ENCODE data around the gene B4GALT7.

B4GALT7 gene

DNA sequence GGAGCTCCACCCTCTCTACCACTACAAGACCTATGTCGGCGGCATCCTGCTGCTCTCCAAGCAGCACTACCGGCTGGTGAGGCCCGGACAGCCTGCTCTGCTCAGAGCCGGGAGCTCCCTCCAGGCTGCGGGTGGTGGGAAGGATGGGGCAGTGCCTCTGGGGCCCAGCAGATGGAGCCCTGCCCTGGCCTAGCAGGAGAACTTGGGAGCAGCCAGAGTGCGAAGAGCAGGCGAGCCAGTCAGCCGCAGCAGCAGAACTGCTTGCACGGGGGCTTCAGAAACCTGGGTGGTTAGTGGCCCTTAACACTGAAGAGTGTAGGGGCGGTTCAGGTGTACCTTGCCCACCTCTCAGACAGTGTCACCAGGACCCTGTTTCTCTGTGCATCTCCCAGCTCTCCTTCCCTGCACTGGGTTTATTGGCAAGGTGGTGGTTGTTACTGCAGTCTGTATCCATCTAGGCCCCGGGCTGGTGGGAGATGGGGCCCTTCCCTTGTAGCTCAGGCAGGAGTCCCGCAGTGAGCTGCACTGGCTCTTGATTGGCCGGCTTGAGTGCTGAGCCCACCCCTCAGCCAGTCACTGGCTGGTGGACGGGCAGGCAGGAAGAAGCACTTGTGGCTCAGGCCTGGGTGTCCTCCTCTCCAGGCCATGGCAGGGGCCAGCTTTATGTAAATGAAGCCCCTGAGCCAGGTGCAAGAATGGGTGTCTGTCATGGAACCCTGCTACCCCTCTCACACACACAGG is 7.7 kb downstream of the B4GALT7 start:
- peak overlapping the region in 2 of 5 donors; percentile 5 to 19 for H3K9ac ChIP-seq (ENCODE audit: low read length in 5 of 5)
- H3K4me1 ChIP-seq (ENCODE audit: control insufficient read depth in 5 of 5, insufficient read depth in 5 of 5, low read length in 5 of 5), result peaks cover 0 to 9% (median 8%) of the 10 kb centered on the region in 5 donors

DNA sequence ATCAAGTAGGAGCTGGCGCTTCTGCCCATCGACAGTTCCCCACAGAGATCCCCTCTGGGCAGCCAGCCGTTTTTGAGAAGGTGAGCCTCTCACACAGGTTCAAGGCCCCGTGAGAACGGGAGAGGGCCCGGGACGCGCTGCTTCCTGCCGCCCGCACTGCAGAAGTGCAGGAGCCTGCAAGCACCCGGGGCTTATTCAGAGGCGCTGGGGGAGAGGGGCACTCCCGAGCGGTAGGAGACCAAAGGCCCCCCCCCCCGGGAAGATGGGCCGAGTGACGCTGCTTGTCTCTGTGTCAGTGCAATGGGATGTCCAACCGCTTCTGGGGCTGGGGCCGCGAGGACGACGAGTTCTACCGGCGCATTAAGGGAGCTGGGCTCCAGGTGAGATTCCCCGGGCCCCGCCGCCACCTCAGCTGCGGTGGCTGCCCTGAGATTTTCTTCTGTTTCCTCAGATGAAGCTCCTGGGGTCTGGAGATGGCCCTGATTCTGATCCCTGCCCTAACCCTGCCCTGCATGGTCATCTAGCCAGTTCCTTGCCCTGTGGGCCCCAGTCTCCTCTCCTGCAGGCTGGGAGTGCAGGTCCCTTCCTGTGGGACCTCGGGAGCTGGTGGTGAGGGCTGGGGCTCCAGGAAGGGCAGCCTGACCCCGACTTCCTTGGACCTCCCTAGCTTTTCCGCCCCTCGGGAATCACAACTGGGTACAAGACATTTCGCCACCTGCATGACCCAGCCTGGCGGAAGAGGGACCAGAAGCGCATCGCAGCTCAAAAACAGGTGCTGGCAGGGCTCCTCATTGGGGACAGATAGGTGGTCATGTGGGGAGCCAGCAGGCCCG is 8.5 kb downstream of the B4GALT7 start:
- Histone ChIP-seq H3K27me3 (ENCODE audit: control insufficient read depth in 5 of 5, insufficient read depth in 4 of 5, low read length in 5 of 5) (no peaks in the 10 kb centered on the region), H3K9me3 (ENCODE audit: control insufficient read depth in 5 of 5, low read length in 5 of 5) (no peaks in the 10 kb centered on the region), H3K4me3 (ENCODE audit: low read depth in 1 of 5, low read length in 5 of 5) (no peak overlapping the region), H3K4me1 (ENCODE audit: control insufficient read depth in 5 of 5, insufficient read depth in 5 of 5, low read length in 5 of 5) (peaks cover 0 to 9% (median 8%) of the 10 kb centered on the region in 5 donors), H3K9ac (ENCODE audit: low read length in 5 of 5) (no peak overlapping the region), H3K27ac (ENCODE audit: low read depth, low read length) (no peak overlapping the region), H3K36me3 (ENCODE audit: control insufficient read depth in 5 of 5, insufficient read depth in 5 of 5, low read length in 5 of 5) (peaks cover 0 to 39% (median 20%) of the 10 kb centered on the region in 5 donors)

More for the DNA sequence above, 7.7 kb downstream of the B4GALT7 start:
- peaks cover 0 to 35% (median 19%) of the 10 kb centered on the region in 5 donors for H3K36me3 ChIP-seq (ENCODE audit: control insufficient read depth in 5 of 5, insufficient read depth in 5 of 5, low read length in 5 of 5)
- no peaks in the 10 kb centered on the region for H3K27me3 ChIP-seq (ENCODE audit: control insufficient read depth in 5 of 5, insufficient read depth in 4 of 5, low read length in 5 of 5)
- H3K4me3 ChIP-seq (ENCODE audit: low read depth in 1 of 5, low read length in 5 of 5), result no peak overlapping the region
- no peak overlapping the region for H3K27ac ChIP-seq (ENCODE audit: low read depth, low read length)
- no peaks in the 10 kb centered on the region for H3K9me3 ChIP-seq (ENCODE audit: control insufficient read depth in 5 of 5, low read length in 5 of 5)

DNA sequence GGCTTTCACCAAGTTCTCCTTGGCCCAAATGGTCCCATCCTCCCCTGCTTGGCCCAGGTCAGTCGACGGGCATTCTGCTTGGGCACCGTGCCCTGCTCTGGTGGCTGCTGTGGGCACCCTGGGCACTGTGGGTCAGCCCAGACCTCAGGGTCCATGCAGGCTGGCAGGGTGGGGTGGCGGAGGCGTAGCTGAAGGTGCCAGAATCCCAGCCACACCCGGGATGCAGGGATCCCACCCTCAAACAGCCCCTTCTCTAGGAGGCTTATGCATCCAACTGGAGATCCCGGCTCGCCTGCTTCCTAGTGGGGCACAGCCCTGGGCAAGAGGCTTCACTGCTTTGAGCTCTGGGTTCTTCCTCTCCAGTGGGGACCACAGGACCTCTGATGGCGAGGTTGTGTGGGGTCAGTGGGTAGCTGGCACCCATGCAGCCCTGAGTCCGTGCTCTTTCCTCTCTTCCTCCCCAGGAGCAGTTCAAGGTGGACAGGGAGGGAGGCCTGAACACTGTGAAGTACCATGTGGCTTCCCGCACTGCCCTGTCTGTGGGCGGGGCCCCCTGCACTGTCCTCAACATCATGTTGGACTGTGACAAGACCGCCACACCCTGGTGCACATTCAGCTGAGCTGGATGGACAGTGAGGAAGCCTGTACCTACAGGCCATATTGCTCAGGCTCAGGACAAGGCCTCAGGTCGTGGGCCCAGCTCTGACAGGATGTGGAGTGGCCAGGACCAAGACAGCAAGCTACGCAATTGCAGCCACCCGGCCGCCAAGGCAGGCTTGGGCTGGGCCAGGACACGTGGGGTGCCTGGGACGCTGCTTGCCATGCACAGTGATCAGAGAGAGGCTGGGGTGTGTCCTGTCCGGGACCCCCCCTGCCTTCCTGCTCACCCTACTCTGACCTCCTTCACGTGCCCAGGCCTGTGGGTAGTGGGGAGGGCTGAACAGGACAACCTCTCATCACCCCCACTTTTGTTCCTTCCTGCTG is 9.4 kb downstream of the B4GALT7 start:
- no peaks in the 10 kb centered on the region for H3K9me3 ChIP-seq (ENCODE audit: control insufficient read depth in 5 of 5, low read length in 5 of 5)
- peaks cover 0 to 39% (median 20%) of the 10 kb centered on the region in 5 donors for H3K36me3 ChIP-seq (ENCODE audit: control insufficient read depth in 5 of 5, insufficient read depth in 5 of 5, low read length in 5 of 5)
- H3K4me3 ChIP-seq (ENCODE audit: low read depth in 1 of 5, low read length in 5 of 5), result no peak overlapping the region
- no peak overlapping the region for H3K27ac ChIP-seq (ENCODE audit: low read depth, low read length)
- H3K4me1 ChIP-seq (ENCODE audit: control insufficient read depth in 5 of 5, insufficient read depth in 5 of 5, low read length in 5 of 5), result peaks cover 0 to 9% (median 8%) of the 10 kb centered on the region in 5 donors
- no peak overlapping the region for H3K9ac ChIP-seq (ENCODE audit: low read length in 5 of 5)
- H3K27me3 ChIP-seq (ENCODE audit: control insufficient read depth in 5 of 5, insufficient read depth in 4 of 5, low read length in 5 of 5), result no peaks in the 10 kb centered on the region

DNA sequence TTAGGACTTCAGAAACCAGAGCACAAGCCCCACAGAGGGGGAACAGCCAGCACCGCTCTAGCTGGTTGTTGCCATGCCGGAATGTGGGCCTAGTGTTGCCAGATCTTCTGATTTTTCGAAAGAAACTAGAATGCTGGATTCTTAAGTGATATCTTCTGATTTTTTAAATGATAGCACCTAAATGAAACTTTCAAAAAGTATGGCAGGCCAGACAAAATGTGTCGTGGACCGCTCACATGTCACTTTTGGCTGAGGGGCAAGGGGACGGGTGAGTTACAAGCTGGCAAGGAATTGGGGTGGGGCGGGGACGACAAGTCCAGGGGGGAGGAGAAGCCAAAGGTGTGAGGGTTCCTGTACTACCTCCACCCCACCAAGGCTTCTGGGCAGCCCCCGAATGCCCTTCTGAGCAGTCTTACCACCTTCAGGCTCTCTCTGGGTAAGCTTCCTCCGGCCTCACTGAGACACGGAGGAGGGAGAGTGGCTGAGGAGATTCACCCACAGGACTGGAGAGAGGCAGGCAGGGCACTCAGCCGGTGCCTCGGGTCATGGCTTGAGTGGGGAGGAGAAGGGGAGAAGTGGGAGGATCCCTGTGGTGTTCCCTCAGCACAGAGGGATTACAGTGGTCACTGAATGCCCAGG is 10.3 kb downstream of the B4GALT7 start:
- H3K4me3 ChIP-seq (ENCODE audit: low read depth in 1 of 5, low read length in 5 of 5), result no peak overlapping the region
- peaks cover 0 to 9% (median 8%) of the 10 kb centered on the region in 5 donors for H3K4me1 ChIP-seq (ENCODE audit: control insufficient read depth in 5 of 5, insufficient read depth in 5 of 5, low read length in 5 of 5)
- H3K27me3 ChIP-seq (ENCODE audit: control insufficient read depth in 5 of 5, insufficient read depth in 4 of 5, low read length in 5 of 5), result no peaks in the 10 kb centered on the region
- no peak overlapping the region for H3K9ac ChIP-seq (ENCODE audit: low read length in 5 of 5)
- no peaks in the 10 kb centered on the region for H3K9me3 ChIP-seq (ENCODE audit: control insufficient read depth in 5 of 5, low read length in 5 of 5)
- no peak overlapping the region for H3K27ac ChIP-seq (ENCODE audit: low read depth, low read length)
- peaks cover 0 to 36% (median 18%) of the 10 kb centered on the region in 5 donors for H3K36me3 ChIP-seq (ENCODE audit: control insufficient read depth in 5 of 5, insufficient read depth in 5 of 5, low read length in 5 of 5)

DNA sequence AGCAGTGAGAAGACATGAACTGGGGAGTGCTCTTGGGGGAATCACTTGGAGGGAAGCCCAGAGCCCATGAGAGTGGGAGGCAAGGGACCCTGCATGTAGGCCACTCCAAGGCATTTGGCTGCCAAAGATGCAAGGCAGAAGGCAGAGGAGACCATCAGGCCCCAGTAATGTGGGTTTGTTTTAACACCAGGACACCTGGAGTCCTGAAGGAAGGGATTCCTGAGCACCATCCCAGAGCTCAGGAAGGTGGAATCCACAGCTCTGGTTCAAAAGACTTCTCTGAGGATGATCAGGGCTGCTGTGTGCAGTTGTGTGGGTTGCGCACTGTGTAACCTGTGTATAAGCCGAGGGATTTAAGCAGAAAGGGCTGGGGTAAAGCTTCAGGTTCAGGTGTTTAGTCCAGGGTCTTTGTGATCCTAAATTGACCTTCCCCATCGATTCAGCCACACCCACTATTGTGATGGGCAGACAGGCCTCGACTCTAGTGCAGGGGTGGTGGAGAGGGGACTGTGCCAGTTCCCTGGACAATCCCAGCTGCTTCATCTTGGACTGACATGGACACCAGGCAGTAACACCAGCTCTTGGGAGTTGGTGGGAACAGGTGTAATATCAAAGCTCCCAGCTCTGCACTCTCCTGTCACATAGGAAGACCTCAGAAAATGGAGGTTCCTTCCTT is 11.0 kb downstream of the B4GALT7 start:
- Histone ChIP-seq H3K9ac (ENCODE audit: low read length in 5 of 5) (no peak overlapping the region), H3K36me3 (ENCODE audit: control insufficient read depth in 5 of 5, insufficient read depth in 5 of 5, low read length in 5 of 5) (peaks cover 0 to 34% (median 11%) of the 10 kb centered on the region in 5 donors), H3K4me3 (ENCODE audit: low read depth in 1 of 5, low read length in 5 of 5) (no peak overlapping the region), H3K4me1 (ENCODE audit: control insufficient read depth in 5 of 5, insufficient read depth in 5 of 5, low read length in 5 of 5) (peaks cover 0 to 9% (median 8%) of the 10 kb centered on the region in 5 donors), H3K27ac (ENCODE audit: low read depth, low read length) (no peak overlapping the region), H3K9me3 (ENCODE audit: control insufficient read depth in 5 of 5, low read length in 5 of 5) (no peaks in the 10 kb centered on the region), H3K27me3 (ENCODE audit: control insufficient read depth in 5 of 5, insufficient read depth in 4 of 5, low read length in 5 of 5) (no peaks in the 10 kb centered on the region)

DNA sequence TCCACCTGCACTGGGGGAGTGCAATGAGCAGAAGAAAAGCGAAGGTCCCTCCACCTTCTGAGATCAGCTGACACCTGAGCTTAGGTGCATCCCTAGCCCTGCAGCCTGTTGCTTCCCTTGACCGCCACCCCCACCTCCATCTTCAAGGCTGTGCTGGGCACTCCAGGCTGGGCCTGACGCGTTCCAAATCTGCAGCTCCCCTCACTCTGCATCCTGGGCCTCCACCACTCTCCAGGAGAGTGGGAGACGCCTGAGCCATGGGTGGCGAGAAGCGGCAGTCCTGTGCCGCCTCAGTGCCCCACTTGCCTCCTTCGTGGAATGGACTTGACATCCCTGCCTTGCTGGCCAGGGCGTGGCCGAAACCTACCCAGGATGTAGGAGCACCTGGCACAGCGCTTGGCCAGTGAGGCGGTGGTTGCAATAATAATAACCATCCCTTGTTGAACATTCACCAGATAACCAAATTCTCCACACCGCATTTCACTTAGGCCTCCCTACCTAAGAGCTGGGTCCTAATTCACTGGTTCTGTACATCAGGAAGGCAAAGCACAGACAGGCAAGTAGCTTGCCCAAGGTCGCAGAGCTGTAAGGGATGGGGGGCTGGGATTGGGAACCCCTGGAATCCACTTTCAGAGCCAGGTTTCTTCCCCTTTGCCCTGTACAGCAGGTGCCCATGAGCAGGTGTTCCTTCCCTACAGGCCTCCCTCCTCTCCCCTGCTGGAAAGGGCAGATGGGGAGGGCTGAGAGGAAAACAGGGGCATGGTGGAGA is 11.7 kb downstream of the B4GALT7 start:
- H3K27ac ChIP-seq (ENCODE audit: low read depth, low read length), result no peak overlapping the region
- H3K36me3 ChIP-seq (ENCODE audit: control insufficient read depth in 5 of 5, insufficient read depth in 5 of 5, low read length in 5 of 5), result peaks cover 0 to 31% (median 9%) of the 10 kb centered on the region in 5 donors
- H3K4me1 ChIP-seq (ENCODE audit: control insufficient read depth in 5 of 5, insufficient read depth in 5 of 5, low read length in 5 of 5), result peaks cover 0 to 9% (median 8%) of the 10 kb centered on the region in 5 donors
- no peaks in the 10 kb centered on the region for H3K9me3 ChIP-seq (ENCODE audit: control insufficient read depth in 5 of 5, low read length in 5 of 5)
- H3K27me3 ChIP-seq (ENCODE audit: control insufficient read depth in 5 of 5, insufficient read depth in 4 of 5, low read length in 5 of 5), result no peaks in the 10 kb centered on the region
- no peak overlapping the region for H3K4me3 ChIP-seq (ENCODE audit: low read depth in 1 of 5, low read length in 5 of 5)
- H3K9ac ChIP-seq (ENCODE audit: low read length in 5 of 5), result no peak overlapping the region

DNA sequence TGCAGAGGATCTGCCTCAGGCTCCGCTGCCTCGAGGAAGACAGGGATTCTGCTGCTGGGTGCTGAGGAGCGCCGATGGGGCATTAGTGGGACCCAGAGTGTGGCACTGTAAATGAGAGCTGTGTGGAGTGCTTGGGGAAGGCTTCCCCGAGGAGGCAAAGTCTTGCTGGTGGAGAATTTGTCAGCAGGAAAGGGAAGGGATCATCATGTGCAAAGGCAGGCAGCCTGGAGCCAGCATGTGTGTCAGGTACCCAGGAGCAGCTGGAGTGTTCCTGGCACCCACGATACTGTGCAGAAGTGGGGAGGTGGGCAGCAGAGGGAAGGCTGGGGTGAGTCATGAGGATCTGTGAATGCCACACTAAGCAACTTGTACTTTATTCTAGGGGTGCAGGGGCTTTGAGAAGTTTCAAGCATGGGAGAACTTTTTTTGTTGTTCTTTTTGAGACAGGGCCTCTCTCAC is 12.3 kb downstream of the B4GALT7 start:
- H3K36me3 ChIP-seq (ENCODE audit: control insufficient read depth in 5 of 5, insufficient read depth in 5 of 5, low read length in 5 of 5), result peaks cover 0 to 30% (median 9%) of the 10 kb centered on the region in 5 donors
- no peak overlapping the region for H3K27ac ChIP-seq (ENCODE audit: low read depth, low read length)
- H3K9me3 ChIP-seq (ENCODE audit: control insufficient read depth in 5 of 5, low read length in 5 of 5), result no peaks in the 10 kb centered on the region
- H3K27me3 ChIP-seq (ENCODE audit: control insufficient read depth in 5 of 5, insufficient read depth in 4 of 5, low read length in 5 of 5), result no peaks in the 10 kb centered on the region
- H3K4me1 ChIP-seq (ENCODE audit: control insufficient read depth in 5 of 5, insufficient read depth in 5 of 5, low read length in 5 of 5), result peaks cover 0 to 5% (median 5%) of the 10 kb centered on the region in 5 donors
- H3K9ac ChIP-seq (ENCODE audit: low read length in 5 of 5), result no peak overlapping the region
- no peak overlapping the region for H3K4me3 ChIP-seq (ENCODE audit: low read depth in 1 of 5, low read length in 5 of 5)

DNA sequence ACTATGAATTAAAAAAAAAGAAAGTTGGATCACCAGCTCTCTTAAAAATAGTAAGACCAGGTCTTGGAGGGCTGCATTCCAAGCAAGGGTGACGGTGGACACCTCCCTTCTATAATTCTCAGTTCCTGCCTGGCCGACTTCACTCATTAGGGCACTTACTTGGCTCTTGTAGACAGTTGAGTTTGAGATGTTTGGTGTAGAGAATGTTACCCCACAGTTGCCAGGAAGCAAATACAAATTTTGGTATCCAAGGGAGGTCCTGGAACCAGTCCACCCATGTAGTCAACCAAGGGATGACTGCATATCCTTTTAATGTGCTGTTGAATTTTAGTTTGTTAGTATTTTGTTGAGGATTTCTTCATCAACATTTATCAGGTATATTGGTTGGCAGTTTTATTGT is 20.6 kb downstream of the B4GALT7 start:
- Histone ChIP-seq H3K27me3 (ENCODE audit: control insufficient read depth in 5 of 5, insufficient read depth in 4 of 5, low read length in 5 of 5) (no peaks in the 10 kb centered on the region), H3K9me3 (ENCODE audit: control insufficient read depth in 5 of 5, low read length in 5 of 5) (peaks cover 0 to 4% (median 0%) of the 10 kb centered on the region in 5 donors), H3K4me1 (ENCODE audit: control insufficient read depth in 5 of 5, insufficient read depth in 5 of 5, low read length in 5 of 5) (no peaks in the 10 kb centered on the region), H3K36me3 (ENCODE audit: control insufficient read depth in 5 of 5, insufficient read depth in 5 of 5, low read length in 5 of 5) (peaks cover 15 to 54% (median 30%) of the 10 kb centered on the region in 5 donors), H3K4me3 (ENCODE audit: low read depth in 1 of 5, low read length in 5 of 5) (no peak overlapping the region), H3K27ac (ENCODE audit: low read depth, low read length) (no peak overlapping the region), H3K9ac (ENCODE audit: low read length in 5 of 5) (no peak overlapping the region)
